Activated B cell treated with CpG ODN at 0.5 μM for 24 hours (primary cell): ENCODE measurements around the gene DSCAML1. TPM values are rescaled to one million over a fixed set of nuclear protein-coding genes. Genes with fewer than 3 reads are reported as not detected.

Experiments
- ATAC-seq: fragments of 200-7000 bp; cut with Tn5 transposase; one replicate; pipeline ENCODE4 v1.10.0; 2021; ENCODE audit warnings: low read depth, mild to moderate bottlenecking, moderate library complexity
- CTCF ChIA-PET: fragments of 350-600 bp; sonication (Branson Sonifier 250); formaldehyde crosslinking; loops from one replicate; lab custom pipeline; 2021; ENCODE audit warnings: antibody characterized with exemption; lab: Charles Lee
- POLR2A ChIA-PET: fragments of 350-600 bp; sonication (Branson Sonifier 250); formaldehyde crosslinking; loops from one replicate; lab custom pipeline; 2021; ENCODE audit warnings: antibody characterized with exemption; lab: Charles Lee
- DNase-seq: peaks from one replicate; pipeline ENCODE4 v3.0.0; 2022
- H3K27ac Mint-ChIP-seq: one replicate; pipeline ENCODE4 v1.8.0; 2020; ENCODE audit warnings: mixed read lengths
- H3K27me3 Mint-ChIP-seq: one replicate; pipeline ENCODE4 v1.8.0; 2021; ENCODE audit warnings: mixed read lengths
- H3K36me3 Mint-ChIP-seq: one replicate; pipeline ENCODE4 v1.8.0; 2021; ENCODE audit warnings: low read depth, mixed read lengths
- H3K4me1 Mint-ChIP-seq: one replicate; pipeline ENCODE4 v1.8.0; 2021; ENCODE audit warnings: mixed read lengths
- H3K4me3 Mint-ChIP-seq: one replicate; pipeline ENCODE4 v1.8.0; 2020; ENCODE audit warnings: mild to moderate bottlenecking, mixed read lengths
- H3K9me3 Mint-ChIP-seq: one replicate; pipeline ENCODE4 v1.8.0; 2020; ENCODE audit warnings: mixed read lengths
- CTCF ChIP-seq: fragments of 200-600 bp; IDR thresholded peaks from one replicate; pipeline ENCODE4 v1.8.0; 2022; ENCODE audit warnings: antibody characterized with exemption, mild to moderate bottlenecking
- intact Hi-C: fragments of 100-400 bp; cut with micrococcal nuclease; formaldehyde crosslinking; loops from one replicate; pipeline ENCODE4 v1.15.1; 2024
- total RNA-seq: library from RNA; stranded (reverse); gene quantifications from 2 replicates; pipeline ENCODE4 v1.2.3, GENCODE V29; 2022

Gene DSCAML1
- total RNA-seq, 1 donor from 2014 or later, result 3.6 TPM

GRCh38 chr11:117793583-117793982 lies 3.4 kb downstream of the DSCAML1 start:
- no peak for ATAC-seq
- no peak overlapping the region for H3K27ac Mint-ChIP-seq
- CTCF ChIA-PET, result no interaction called here
- intact Hi-C loops, result no loop called here
- H3K36me3 Mint-ChIP-seq, result no peaks in the 10 kb centered on the region
- H3K4me1 Mint-ChIP-seq, result peaks cover 18% of the 10 kb centered on the region
- POLR2A ChIA-PET, result no interaction called here
- no peak overlapping the region for H3K4me3 Mint-ChIP-seq
- peaks cover 55% of the 10 kb centered on the region for H3K27me3 Mint-ChIP-seq
- TF ChIP-seq CTCF, result no peak
- no peak for DNase-seq
- no peaks in the 10 kb centered on the region for H3K9me3 Mint-ChIP-seq

- Mint-ChIP-seq H3K4me3 (no peak overlapping the region), H3K27ac (no peak overlapping the region), H3K27me3 (peaks cover 51% of the 10 kb centered on the region), H3K4me1 (peaks cover 18% of the 10 kb centered on the region), H3K36me3 (no peaks in the 10 kb centered on the region), H3K9me3 (no peaks in the 10 kb centered on the region)
- intact Hi-C loops, result no loop called here
- DNase-seq (no peak), ATAC-seq (no peak)
- ChIA-PET CTCF (no interaction called here), POLR2A (no interaction called here)
- TF ChIP-seq CTCF, result no peak
These were observed 4.0 kb downstream of the DSCAML1 start for GRCh38 chr11:117792992-117793391.

GRCh38 chr11:117792241-117792640 lies 4.8 kb downstream of the DSCAML1 start:
- DNase-seq, result no peak
- no peaks in the 10 kb centered on the region for H3K36me3 Mint-ChIP-seq
- H3K4me1 Mint-ChIP-seq, result peaks cover 15% of the 10 kb centered on the region
- POLR2A ChIA-PET, result no interaction called here
- TF ChIP-seq CTCF, result no peak
- no peaks in the 10 kb centered on the region for H3K9me3 Mint-ChIP-seq
- H3K27ac Mint-ChIP-seq, result no peak overlapping the region
- H3K27me3 Mint-ChIP-seq, result peaks cover 45% of the 10 kb centered on the region
- ATAC-seq, result no peak
- intact Hi-C loops, result no loop called here
- CTCF ChIA-PET, result no interaction called here
- H3K4me3 Mint-ChIP-seq, result no peak overlapping the region

GRCh38 chr11:117790279-117790678 lies 6.7 kb downstream of the DSCAML1 start:
- TF ChIP-seq CTCF, result no peak
- DNase-seq (no peak), ATAC-seq (no peak)
- intact Hi-C loops, result no loop called here
- Mint-ChIP-seq H3K4me1 (peaks cover 2% of the 10 kb centered on the region), H3K27me3 (peaks cover 52% of the 10 kb centered on the region), H3K27ac (no peak overlapping the region), H3K9me3 (no peaks in the 10 kb centered on the region), H3K36me3 (no peaks in the 10 kb centered on the region), H3K4me3 (no peak overlapping the region)
- ChIA-PET POLR2A (no interaction called here), CTCF (no interaction called here)

GRCh38 chr11:117789241-117789640 lies 7.8 kb downstream of the DSCAML1 start:
- no peaks in the 10 kb centered on the region for H3K4me1 Mint-ChIP-seq
- no peak overlapping the region for H3K4me3 Mint-ChIP-seq
- POLR2A ChIA-PET, result interaction anchor here (0.5 kb wide), 1 partner anchor 150 kb away, joined by 4 read pairs; no protein-coding TSS in a partner anchor
- intact Hi-C loops, result no loop called here
- peaks cover 52% of the 10 kb centered on the region for H3K27me3 Mint-ChIP-seq
- CTCF ChIA-PET, result interaction anchor here (1.0 kb wide), 1 partner anchor 9 kb away, joined by 3 read pairs; no protein-coding TSS in a partner anchor
- no peak overlapping the region for H3K27ac Mint-ChIP-seq
- no peaks in the 10 kb centered on the region for H3K36me3 Mint-ChIP-seq
- DNase-seq (no peak), ATAC-seq (no peak)
- no peak for TF ChIP-seq CTCF
- no peaks in the 10 kb centered on the region for H3K9me3 Mint-ChIP-seq
